ENCODE measurements around the gene CENPA. TPM values are rescaled to one million over a fixed set of nuclear protein-coding genes. Genes with fewer than 3 reads are reported as not detected.

CENPA gene
- total and polyA plus RNA-seq, 12 donors = 0.25 to 33.1 (median 2.9) TPM; not detected in 2

DNA sequence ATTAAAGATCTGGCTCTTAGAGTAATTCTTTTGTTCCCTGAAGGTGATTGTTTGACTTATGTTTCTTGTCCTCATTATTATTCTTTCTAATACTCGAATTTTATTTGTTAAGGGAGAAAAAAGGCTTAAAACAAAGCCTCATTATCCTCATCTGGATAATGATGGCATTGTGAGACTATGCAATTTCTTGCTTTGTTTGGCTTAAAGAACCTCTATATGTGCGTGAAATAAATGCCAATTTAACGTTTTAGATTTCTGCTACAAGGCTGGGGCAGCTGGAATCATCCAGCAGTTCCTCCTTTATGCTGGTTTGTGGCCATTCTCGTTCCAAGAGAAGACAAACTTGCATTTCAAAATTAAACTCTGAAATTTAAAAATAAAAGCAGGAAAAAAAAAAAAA lies 57.2 kb downstream of the CENPA start:
- no peak for ATAC-seq
- Histone ChIP-seq H3K27ac (no peak overlapping the region), H3K4me1 (peaks cover 6 to 20% (median 17%) of the 10 kb centered on the region in 9 donors), H3K27me3 (peaks cover 20 to 90% (median 77%) of the 10 kb centered on the region in 7 donors), H3K9me3 (no peaks in the 10 kb centered on the region), H3K4me3 (no peak overlapping the region), H3K36me3 (no peaks in the 10 kb centered on the region)
- WGBS, 2 donors = 39 to 50% methylated on average over 4 of the region's 4 CpGs
- intact Hi-C loops (cut with DNase I) = loop anchor here in 5 of 10 donors (10.0 kb wide), 3 partner anchors 172 to 472 kb away; no protein-coding TSS in a partner anchor
- DNase-seq = no peak
- TF ChIP-seq, protein P1, sequence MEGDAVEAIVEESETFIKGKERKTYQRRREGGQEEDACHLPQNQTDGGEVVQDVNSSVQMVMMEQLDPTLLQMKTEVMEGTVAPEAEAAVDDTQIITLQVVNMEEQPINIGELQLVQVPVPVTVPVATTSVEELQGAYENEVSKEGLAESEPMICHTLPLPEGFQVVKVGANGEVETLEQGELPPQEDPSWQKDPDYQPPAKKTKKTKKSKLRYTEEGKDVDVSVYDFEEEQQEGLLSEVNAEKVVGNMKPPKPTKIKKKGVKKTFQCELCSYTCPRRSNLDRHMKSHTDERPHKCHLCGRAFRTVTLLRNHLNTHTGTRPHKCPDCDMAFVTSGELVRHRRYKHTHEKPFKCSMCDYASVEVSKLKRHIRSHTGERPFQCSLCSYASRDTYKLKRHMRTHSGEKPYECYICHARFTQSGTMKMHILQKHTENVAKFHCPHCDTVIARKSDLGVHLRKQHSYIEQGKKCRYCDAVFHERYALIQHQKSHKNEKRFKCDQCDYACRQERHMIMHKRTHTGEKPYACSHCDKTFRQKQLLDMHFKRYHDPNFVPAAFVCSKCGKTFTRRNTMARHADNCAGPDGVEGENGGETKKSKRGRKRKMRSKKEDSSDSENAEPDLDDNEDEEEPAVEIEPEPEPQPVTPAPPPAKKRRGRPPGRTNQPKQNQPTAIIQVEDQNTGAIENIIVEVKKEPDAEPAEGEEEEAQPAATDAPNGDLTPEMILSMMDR (IDR thresholded peaks at IDR 0.05) = no peak

Other genes starting within 250 kb of the CENPA start
- not detected for gene CIB4, start 144.7 kb upstream of the CENPA start, total RNA-seq
- gene CIB4, start 144.7 kb upstream of the CENPA start, polyA plus RNA-seq = not detected
- 1 to 10 TPM in 4 of 10 donors, under 1 TPM in 6; 0.19 to 6.8 (median 0.69) TPM for gene KCNK3, start 93.3 kb upstream of the CENPA start, total RNA-seq
- gene KCNK3, start 93.3 kb upstream of the CENPA start, polyA plus RNA-seq = 1 to 10 TPM; 1.2 to 3.3 TPM
- 10 to 100 TPM; 17.1 to 36.2 (median 23.0) TPM for gene SLC35F6, start 21.8 kb upstream of the CENPA start, total RNA-seq
- gene SLC35F6, start 21.8 kb upstream of the CENPA start, polyA plus RNA-seq = 10 to 100 TPM; 13.2 to 17.2 TPM
- under 1 TPM in 1 of 10 donors, not detected in 9; 0.12 TPM for gene DPYSL5, start 62.1 kb downstream of the CENPA start, total RNA-seq
- gene DPYSL5, start 62.1 kb downstream of the CENPA start, polyA plus RNA-seq = under 1 TPM in 1 of 2 donors, not detected in 1; 0.01 TPM
- gene MAPRE3, start 184.6 kb downstream of the CENPA start, total RNA-seq = 10 to 100 TPM; 34.9 to 62.0 (median 47.2) TPM
- 10 to 100 TPM; 23.0 to 68.8 TPM for gene MAPRE3, start 184.6 kb downstream of the CENPA start, polyA plus RNA-seq
- gene TMEM214, start 246.9 kb downstream of the CENPA start, total RNA-seq = 10 to 100 TPM; 24.7 to 53.4 (median 28.0) TPM
- 10 to 100 TPM; 41.5 to 48.6 TPM for gene TMEM214, start 246.9 kb downstream of the CENPA start, polyA plus RNA-seq